H1 (cell line): ENCODE results near the gene GNAL. TPM values are rescaled to one million over a fixed set of nuclear protein-coding genes. Genes with fewer than 3 reads are reported as not detected.

ENCODE experiments used
- polyA plus RNA-seq, 7 experiments: library from polyadenylated mRNA; depleted of rRNA in 3 of 7; stranded (reverse) in 5 of 7; unstranded in 2 of 7; fragments of >200 nt in 5 of 7; fragments of 200-250 nt in 2 of 7; gene quantifications; 1 replicate in 5 of 7; 2 replicates in 1 of 7; 4 replicates in 1 of 7; pipeline versions ENCODE4 v1.2.1 to v1.2.3, GENCODE V29; 2011 to 2013; ENCODE audit warnings: missing spikeins in 2 of 7, mixed read lengths in 2 of 7
- total RNA-seq: library from RNA; stranded (reverse); fragmentation: NEBNext Ultra II Directional; extraction: Animal tissue kit (Norgen Biotek cat#: 25700); gene quantifications from 2 replicates; pipeline ENCODE4 v1.2.1, GENCODE V29; 2021
- TF ChIP-seq, protein P1 (sequence below): IDR thresholded peaks from 2 replicates; pipeline ENCODE4 v1.6.1; 2012; ENCODE audit warnings: inconsistent platforms

GNAL gene
- total and polyA plus RNA-seq, 2 of the 8 experiments (the other 6 are each of a cell fraction or from before 2014, with no cell fraction given): 13.2 to 18.3 TPM

DNA sequence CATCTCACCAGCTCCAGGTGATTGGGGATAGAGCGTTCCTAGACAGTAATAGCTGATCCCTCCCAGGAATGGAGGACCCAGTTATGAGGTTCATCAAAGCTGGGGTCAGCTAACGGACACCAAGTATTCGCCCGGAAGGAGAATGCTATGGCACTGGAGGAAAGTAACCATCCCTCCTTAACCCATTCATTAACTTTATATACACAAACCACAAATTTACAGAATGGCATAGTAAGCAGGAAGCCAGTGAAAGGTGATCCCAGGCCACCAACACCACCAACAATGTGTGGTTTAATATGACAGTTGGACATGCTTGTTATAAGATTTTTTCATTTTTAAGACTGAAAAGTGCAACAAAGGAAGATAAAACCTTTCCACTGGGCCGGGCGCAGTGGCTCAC, 106.9 kb downstream of the GNAL start (continued):
- TF ChIP-seq, protein P1, sequence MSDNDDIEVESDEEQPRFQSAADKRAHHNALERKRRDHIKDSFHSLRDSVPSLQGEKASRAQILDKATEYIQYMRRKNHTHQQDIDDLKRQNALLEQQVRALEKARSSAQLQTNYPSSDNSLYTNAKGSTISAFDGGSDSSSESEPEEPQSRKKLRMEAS: no peak
- TF ChIP-seq, all 59 proteins: peak for 0
